ENCODE data around the gene CLCF1. TPM values are rescaled to one million over a fixed set of nuclear protein-coding genes. Genes with fewer than 3 reads are reported as not detected.

Gene CLCF1
- polyA plus RNA-seq, 1 donor (not counting 4 experiments of a cell fraction or from before 2014, with no cell fraction given): 2.7 TPM

DNA sequence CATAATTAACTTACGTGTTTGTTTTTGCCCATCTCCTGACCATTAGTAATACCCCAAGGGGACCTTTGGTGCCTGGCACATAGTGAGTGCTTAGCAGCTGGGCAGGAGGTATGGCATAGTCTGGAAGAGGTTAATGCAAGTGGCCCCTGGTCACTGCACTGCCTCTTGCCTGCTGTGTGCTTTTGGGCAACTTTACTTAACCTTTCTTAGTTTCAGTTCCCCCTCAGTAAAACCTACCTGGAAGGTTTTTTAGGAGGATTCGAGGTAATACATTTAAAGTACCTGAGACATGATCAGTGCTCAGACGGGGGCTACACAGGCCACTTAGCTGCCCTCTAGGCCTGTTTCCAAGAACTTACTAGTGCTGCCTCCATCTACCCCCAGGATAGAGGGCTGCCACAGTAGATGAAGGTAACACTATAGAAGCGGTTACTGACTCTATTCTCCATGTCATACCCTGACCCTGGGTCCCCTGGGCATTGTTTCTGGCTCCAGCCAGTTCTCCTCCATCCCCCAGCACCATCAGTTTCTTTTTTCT, 23.4 kb downstream of the CLCF1 start:
- Histone ChIP-seq H3K27ac (ENCODE audit: control insufficient read depth, insufficient read depth, low read length) (no peak overlapping the region), H3K4me2 (ENCODE audit: control insufficient read depth, extremely low read depth, insufficient read depth, low read depth, low read length) (no peak overlapping the region), H3K4me3 (ENCODE audit: control insufficient read depth in 2 of 3, extremely low read depth in 1 of 3, insufficient read depth in 2 of 3, low read depth in 1 of 3, low read length in 3 of 3) (no peak overlapping the region), H4K20me1 (ENCODE audit: control insufficient read depth, extremely low read depth, insufficient read depth, low read length) (no peaks in the 10 kb centered on the region), H3K36me3 (ENCODE audit: control insufficient read depth in 2 of 2, extremely low read depth in 1 of 2, insufficient read depth in 2 of 2, low read length in 2 of 2) (peaks cover 0 to 6% of the 10 kb centered on the region in 2 experiments), H3K9me3 (ENCODE audit: control insufficient read depth, low read depth, low read length) (no peaks in the 10 kb centered on the region), H3K9ac (ENCODE audit: control insufficient read depth, extremely low read depth, insufficient read depth, low read length) (no peak overlapping the region), H3K4me1 (ENCODE audit: control insufficient read depth, extremely low read depth, insufficient read depth, low read length) (peaks cover 46% of the 10 kb centered on the region), H3K27me3 (ENCODE audit: control insufficient read depth, extremely low read depth, insufficient read depth, low read length) (no peaks in the 10 kb centered on the region), H3K9me1 (ENCODE audit: control insufficient read depth, extremely low read depth, insufficient read depth, low read length) (peaks cover 3% of the 10 kb centered on the region), H3K79me2 (ENCODE audit: control insufficient read depth, insufficient read depth, low read length) (peaks cover 8% of the 10 kb centered on the region), H2AFZ (ENCODE audit: control insufficient read depth, low read length) (no peak overlapping the region)
- DNase-seq (ENCODE audit: low read depth, low spot score): no peak
- dilution Hi-C loops (cut with MboI; ENCODE audit: extremely low pct_ligation_motif_present, low sequenced_read_pairs): no loop called here
- TF ChIP-seq, protein P1, sequence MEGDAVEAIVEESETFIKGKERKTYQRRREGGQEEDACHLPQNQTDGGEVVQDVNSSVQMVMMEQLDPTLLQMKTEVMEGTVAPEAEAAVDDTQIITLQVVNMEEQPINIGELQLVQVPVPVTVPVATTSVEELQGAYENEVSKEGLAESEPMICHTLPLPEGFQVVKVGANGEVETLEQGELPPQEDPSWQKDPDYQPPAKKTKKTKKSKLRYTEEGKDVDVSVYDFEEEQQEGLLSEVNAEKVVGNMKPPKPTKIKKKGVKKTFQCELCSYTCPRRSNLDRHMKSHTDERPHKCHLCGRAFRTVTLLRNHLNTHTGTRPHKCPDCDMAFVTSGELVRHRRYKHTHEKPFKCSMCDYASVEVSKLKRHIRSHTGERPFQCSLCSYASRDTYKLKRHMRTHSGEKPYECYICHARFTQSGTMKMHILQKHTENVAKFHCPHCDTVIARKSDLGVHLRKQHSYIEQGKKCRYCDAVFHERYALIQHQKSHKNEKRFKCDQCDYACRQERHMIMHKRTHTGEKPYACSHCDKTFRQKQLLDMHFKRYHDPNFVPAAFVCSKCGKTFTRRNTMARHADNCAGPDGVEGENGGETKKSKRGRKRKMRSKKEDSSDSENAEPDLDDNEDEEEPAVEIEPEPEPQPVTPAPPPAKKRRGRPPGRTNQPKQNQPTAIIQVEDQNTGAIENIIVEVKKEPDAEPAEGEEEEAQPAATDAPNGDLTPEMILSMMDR (optimal IDR thresholded peaks at IDR 0.05 in 1 of 3, IDR thresholded peaks at IDR 0.05 in 1 of 3, conservative IDR thresholded peaks at IDR 0.05 in 1 of 3; ENCODE audit: extremely low read depth in 1 of 3, insufficient read depth in 2 of 3, low read length in 3 of 3): no peak
- no peak for TF ChIP-seq EZH2 (IDR thresholded peaks at IDR 0.05; ENCODE audit: low read length)
- no peak for FAIRE-seq

DNA sequence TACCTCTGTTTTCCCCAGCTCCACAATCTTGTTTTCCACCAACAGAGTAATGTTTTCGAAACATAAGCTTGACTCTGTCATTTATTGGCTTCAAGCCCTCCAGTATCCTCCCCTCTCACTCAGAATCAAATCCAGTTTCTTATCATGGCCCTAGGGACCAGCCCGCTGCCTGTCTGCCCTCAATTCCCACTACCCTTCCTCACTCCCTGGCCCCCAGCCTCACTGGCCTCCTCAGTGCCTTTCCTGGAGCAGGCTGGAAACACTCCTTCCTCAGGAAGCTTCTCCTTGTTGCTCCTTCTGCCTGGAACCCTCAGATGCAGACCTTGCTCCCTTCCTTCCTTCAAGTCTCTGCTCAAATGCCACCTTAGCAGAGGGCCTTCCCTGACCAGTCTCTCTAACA, 23.9 kb downstream of the CLCF1 start:
- dilution Hi-C loops (cut with MboI; ENCODE audit: extremely low pct_ligation_motif_present, low sequenced_read_pairs): no loop called here
- Histone ChIP-seq H3K4me1 (ENCODE audit: control insufficient read depth, extremely low read depth, insufficient read depth, low read length) (peaks cover 41% of the 10 kb centered on the region), H2AFZ (ENCODE audit: control insufficient read depth, low read length) (no peak overlapping the region), H3K4me3 (ENCODE audit: control insufficient read depth in 2 of 3, extremely low read depth in 1 of 3, insufficient read depth in 2 of 3, low read depth in 1 of 3, low read length in 3 of 3) (no peak overlapping the region), H3K27ac (ENCODE audit: control insufficient read depth, insufficient read depth, low read length) (no peak overlapping the region), H3K4me2 (ENCODE audit: control insufficient read depth, extremely low read depth, insufficient read depth, low read depth, low read length) (no peak overlapping the region), H3K36me3 (ENCODE audit: control insufficient read depth in 2 of 2, extremely low read depth in 1 of 2, insufficient read depth in 2 of 2, low read length in 2 of 2) (peaks cover 0 to 6% of the 10 kb centered on the region in 2 experiments), H3K27me3 (ENCODE audit: control insufficient read depth, extremely low read depth, insufficient read depth, low read length) (no peaks in the 10 kb centered on the region), H3K9me1 (ENCODE audit: control insufficient read depth, extremely low read depth, insufficient read depth, low read length) (peaks cover 3% of the 10 kb centered on the region), H3K9me3 (ENCODE audit: control insufficient read depth, low read depth, low read length) (no peaks in the 10 kb centered on the region), H4K20me1 (ENCODE audit: control insufficient read depth, extremely low read depth, insufficient read depth, low read length) (no peaks in the 10 kb centered on the region), H3K79me2 (ENCODE audit: control insufficient read depth, insufficient read depth, low read length) (peaks cover 8% of the 10 kb centered on the region), H3K9ac (ENCODE audit: control insufficient read depth, extremely low read depth, insufficient read depth, low read length) (no peak overlapping the region)
- no peak for TF ChIP-seq EZH2 (IDR thresholded peaks at IDR 0.05; ENCODE audit: low read length)
- TF ChIP-seq, protein P1 (optimal IDR thresholded peaks at IDR 0.05 in 1 of 3, IDR thresholded peaks at IDR 0.05 in 1 of 3, conservative IDR thresholded peaks at IDR 0.05 in 1 of 3; ENCODE audit: extremely low read depth in 1 of 3, insufficient read depth in 2 of 3, low read length in 3 of 3): no peak
- FAIRE-seq (no peak), DNase-seq (ENCODE audit: low read depth, low spot score) (no peak)

Data from keratinocyte (primary cell).